ENCODE results near the gene KRT24.

KRT24 gene

DNA sequence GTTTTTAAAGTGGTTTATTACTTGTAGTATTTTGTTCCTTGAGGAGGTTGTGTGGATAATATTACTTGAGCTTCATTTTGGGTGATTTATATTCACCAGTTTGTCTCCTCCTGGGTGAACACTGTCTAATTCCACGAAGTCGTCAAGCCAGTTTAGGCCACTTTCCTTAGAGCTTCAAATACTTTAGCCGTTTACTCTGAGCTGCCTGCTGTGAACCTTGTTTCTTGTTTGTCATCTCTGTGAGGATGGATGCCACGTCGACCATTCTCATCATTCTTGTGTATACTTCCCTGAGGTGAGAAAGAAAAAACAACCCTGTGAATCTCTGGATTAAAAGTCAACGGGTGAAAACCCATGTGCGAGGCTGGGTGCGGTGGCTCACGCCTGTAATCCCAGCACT, 9.0 kb downstream of the KRT24 start:
- no peak for DNase-seq (ENCODE audit: low spot score)

DNA sequence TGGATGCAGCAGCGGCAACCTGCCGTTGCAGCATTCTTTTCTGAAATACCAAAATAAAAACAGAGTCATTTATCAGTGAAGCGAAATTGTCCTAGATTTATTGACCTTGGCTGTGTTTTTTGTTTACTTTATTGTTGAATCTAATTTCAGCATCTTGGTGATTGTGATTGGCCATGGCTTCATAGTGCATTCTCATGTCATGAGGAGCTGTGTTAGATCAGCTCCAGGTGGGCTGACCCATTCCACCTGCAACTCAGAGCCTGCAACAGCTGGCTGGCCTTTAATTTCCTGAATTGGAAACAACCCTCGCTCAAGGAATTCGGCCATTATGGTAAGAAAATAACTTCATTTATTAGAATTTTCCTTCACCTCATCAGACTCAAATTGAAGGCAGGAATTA, 16.4 kb downstream of the KRT24 start:
- no peak for DNase-seq (ENCODE audit: low spot score)

- DNase-seq (ENCODE audit: low spot score): no peak
These were observed 17.4 kb downstream of the KRT24 start for GRCh38 chr17:40686192-40686591.

DNA sequence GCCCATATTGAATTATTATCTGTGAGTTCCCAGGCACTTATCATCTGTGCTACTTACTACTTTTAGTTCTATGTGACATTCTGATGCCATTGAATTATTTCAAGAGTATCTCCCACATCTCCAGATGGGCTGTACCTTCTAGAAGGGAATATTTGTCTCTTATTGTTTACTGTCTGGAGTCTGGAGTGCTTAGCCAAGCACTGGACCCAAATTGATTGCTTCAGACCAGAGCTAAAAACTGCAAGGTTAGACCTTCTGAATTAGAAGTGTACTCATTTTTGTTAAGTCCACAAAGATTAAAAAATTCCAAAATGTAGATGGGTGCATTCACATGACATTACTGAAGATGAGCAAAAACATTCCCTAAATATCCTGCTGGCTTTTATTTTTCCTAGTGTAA, 22.6 kb downstream of the KRT24 start:
- no peak for DNase-seq (ENCODE audit: low spot score)

- no peak for DNase-seq (ENCODE audit: low spot score)
These were observed 24.0 kb downstream of the KRT24 start for GRCh38 chr17:40679523-40679907.

- no peak for DNase-seq (ENCODE audit: low spot score)
These were observed 24.5 kb downstream of the KRT24 start for GRCh38 chr17:40678902-40679522.

DNA sequence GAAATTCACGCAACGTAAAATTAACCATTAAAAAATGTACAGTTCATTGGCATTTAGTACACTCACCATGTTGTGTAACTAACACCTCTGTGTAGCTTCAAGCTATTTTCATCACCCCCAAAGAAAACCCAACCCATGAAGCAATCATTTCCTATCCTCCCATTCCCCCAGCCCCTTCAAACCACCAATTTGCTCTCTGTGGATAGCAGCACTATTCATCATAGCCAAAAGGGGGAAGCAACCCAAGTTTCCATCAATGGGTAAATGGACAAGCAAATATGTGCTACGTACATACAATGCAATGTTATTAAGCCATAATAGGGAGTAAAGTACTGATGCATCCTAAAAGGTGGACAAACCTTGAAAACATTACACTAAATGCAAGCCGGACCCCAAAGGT, 27.6 kb downstream of the KRT24 start:
- no peak for DNase-seq (ENCODE audit: low spot score)

DNA sequence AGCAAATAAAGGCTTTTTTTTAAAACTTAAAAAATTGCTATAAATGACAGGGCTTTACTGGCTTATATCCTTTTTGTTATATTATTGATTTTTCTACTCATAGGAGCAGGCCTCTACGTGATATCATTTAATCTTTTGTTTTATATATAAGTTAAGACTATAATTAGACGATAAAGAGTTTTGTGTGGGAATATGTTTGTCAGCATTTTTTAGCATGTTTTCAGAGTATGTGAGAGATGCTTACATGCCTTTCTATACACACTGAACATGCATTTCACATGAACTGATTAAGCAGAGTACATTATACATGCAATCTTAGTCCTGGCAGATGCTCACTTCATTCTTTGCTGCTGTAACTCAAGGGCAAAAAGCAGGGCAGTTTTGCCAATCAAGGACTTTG, 30.9 kb downstream of the KRT24 start:
- DNase-seq (ENCODE audit: low spot score): no peak

DNA sequence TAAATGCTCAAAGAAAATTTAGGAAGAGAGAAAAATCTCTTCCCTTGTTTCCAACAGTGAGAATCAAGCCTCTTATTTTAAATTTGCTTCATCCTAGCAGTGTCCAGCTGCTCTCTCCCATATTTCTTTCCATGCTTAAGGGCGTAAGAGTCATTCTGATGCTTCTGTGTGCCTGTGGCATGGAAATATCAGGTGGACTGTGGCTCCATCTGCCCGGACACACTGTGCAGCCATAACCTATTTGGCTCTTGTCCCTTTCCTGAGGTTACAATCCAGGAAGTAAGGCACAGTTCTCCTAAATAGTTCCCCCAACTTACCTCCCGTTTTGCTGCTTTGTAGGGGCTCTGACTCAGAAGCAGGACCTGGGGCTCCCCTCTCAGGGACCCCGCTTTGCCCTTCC, 32.3 kb downstream of the KRT24 start:
- DNase-seq (ENCODE audit: low spot score): no peak

DNA sequence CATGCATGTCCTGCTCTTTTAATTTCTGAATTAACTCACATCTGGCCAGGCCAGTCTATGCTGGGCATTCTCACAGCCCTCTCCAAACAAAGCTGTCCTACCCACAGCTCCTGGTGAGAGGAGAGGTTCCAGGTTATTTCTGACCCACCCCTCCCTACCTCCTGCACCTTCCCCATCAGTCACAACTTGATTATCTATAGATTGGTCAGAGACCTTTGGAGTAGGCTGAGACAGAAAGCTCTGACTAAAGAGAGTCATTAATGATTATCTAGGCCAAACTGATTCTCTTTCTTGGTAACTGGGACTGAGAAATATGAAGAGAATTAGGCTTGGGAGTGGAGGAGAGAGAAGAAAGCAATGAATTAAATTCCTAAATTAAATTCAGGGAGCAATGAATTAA, 37.2 kb downstream of the KRT24 start:
- DNase-seq (ENCODE audit: low spot score): no peak

- no peak for DNase-seq (ENCODE audit: low spot score)
These were observed 38.8 kb downstream of the KRT24 start, which contains the start of gene KRT222 for GRCh38 chr17:40664582-40665333. Gene KRT222, minus strand, starts transcription at chr17:40665177. Its CDS starts 78 bp downstream, at chr17:40665099.

GRCh38 chr17:40663252-40663651, 40.3 kb downstream of the KRT24 start:
- DNase-seq (ENCODE audit: low spot score): no peak

DNA sequence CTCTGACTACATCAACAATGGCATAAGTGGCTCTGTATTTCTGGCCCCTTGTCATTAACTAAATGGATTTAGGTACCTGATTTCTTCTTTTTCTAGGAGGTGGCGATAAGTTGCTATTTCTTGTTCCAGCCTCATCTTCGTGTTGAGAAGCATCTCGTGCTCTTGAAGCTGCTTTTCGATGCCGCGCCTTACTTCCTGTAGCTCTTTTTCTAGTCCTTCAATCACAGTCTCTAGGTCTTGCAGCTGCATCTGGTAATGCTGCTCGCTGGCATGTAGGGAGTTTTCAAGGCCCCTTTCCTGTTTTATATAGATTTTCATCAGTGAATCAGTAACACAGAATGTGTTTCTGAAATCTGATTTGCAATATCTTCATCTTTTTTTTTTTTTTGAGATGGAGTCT, 43.6 kb downstream of the KRT24 start:
- DNase-seq (ENCODE audit: low spot score): no peak

DNA sequence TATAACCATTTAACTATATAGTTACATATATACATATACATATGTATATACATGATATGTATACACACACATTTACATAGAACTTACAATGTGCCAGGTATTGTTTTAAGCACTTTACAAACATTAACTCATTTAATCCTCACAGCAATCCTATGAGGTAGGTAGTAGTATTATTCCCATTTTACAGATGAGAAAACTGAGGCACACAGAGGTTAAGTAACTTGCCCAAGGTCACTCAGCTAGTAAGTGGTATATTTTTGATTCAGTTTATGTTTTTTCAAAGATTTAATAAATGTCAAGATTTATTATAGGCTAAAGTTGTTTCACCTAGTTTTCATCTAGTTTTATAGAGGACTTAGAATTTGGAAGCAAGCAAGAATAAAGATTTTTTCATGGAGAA, 45.2 kb downstream of the KRT24 start:
- no peak for DNase-seq (ENCODE audit: low spot score)

GRCh38 chr17:40651939-40652338, 51.6 kb downstream of the KRT24 start:
- DNase-seq (ENCODE audit: low spot score): no peak

GRCh38 chr17:40648384-40648968, 55.1 kb downstream of the KRT24 start:
- DNase-seq (ENCODE audit: low spot score): no peak
